CMK (cell line): ENCODE measurements around the gene DGCR2.
"Not testable (repeated sequence)": the region's sequence is repeated elsewhere in the genome, so short reads cannot be mapped to it uniquely, and the experiment has no call there.

Source experiments
- DNase-seq: peaks from one replicate; pipeline ENCODE4 v3.0.0-alpha.2; 2010; ENCODE audit warnings: low read depth

DGCR2 gene

GRCh38 chr22:19109198-19110063 lies 12.8 kb downstream of the DGCR2 start:
- no peak for DNase-seq

- no peak for DNase-seq
These were observed 13.4 kb downstream of the DGCR2 start for GRCh38 chr22:19108807-19109197.

- DNase-seq = no peak
These were observed 14.5 kb downstream of the DGCR2 start for GRCh38 chr22:19107730-19108074.

- no peak for DNase-seq
These were observed 15.1 kb downstream of the DGCR2 start for GRCh38 chr22:19106886-19107729.

GRCh38 chr22:19105867-19106802 lies 16.1 kb downstream of the DGCR2 start:
- no peak for DNase-seq

- no peak for DNase-seq
These were observed 16.8 kb downstream of the DGCR2 start for GRCh38 chr22:19105456-19105855.

GRCh38 chr22:19103880-19104821 lies 18.1 kb downstream of the DGCR2 start:
- DNase-seq = no peak

GRCh38 chr22:19098157-19098556 lies 24.1 kb downstream of the DGCR2 start:
- DNase-seq = no peak

- no peak for DNase-seq
These were observed 24.7 kb downstream of the DGCR2 start for GRCh38 chr22:19097518-19097917.

GRCh38 chr22:19096555-19096954 lies 25.7 kb downstream of the DGCR2 start:
- DNase-seq = no peak

GRCh38 chr22:19094393-19094997 lies 27.7 kb downstream of the DGCR2 start:
- DNase-seq = no peak

- no peak for DNase-seq
These were observed 29.5 kb downstream of the DGCR2 start for GRCh38 chr22:19092725-19093124.

- no peak for DNase-seq
These were observed 31.6 kb downstream of the DGCR2 start for GRCh38 chr22:19090586-19091127.

- no peak for DNase-seq
These were observed 32.0 kb downstream of the DGCR2 start for GRCh38 chr22:19090183-19090582.

- no peak for DNase-seq
These were observed 33.2 kb downstream of the DGCR2 start for GRCh38 chr22:19088866-19089595.

GRCh38 chr22:19086896-19087295 lies 35.3 kb downstream of the DGCR2 start:
- DNase-seq = no peak

GRCh38 chr22:19086417-19086816 lies 35.8 kb downstream of the DGCR2 start:
- DNase-seq = no peak

- no peak for DNase-seq
These were observed 36.9 kb downstream of the DGCR2 start for GRCh38 chr22:19085233-19085718.

GRCh38 chr22:19084586-19084985 lies 37.6 kb downstream of the DGCR2 start:
- DNase-seq = not testable (repeated sequence)
